ENCODE results near the gene KCMF1. TPM values are rescaled to one million over a fixed set of nuclear protein-coding genes. Genes with fewer than 3 reads are reported as not detected.
A peak's percentile ranks its signal among the peaks of the same experiment; 100 is the strongest.

The KCMF1 gene
- total and polyA plus RNA-seq, 4 donors: 10.5 to 45.4 (median 23.1) TPM

DNA sequence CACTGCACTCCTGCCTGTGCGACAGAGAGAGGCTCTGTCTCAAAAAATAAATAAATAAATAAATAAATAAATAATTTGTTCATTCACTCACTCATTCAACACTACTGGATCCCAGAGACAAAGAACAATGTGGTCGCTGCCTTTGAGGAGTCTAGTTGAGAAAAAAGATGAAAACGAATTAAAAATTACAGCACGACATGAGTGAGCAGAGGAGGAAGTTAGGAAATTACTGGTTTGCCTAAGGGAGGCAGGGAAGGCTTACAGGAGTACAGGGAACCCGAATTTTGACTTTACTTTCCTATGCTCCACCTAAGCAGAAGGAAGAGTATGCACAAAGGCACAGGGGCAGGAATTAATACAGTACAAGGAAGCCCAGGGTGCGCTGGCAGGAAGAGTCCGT is 4.2 kb upstream of the KCMF1 start:
- Histone ChIP-seq H3K27ac (ENCODE audit: low read depth in 1 of 2, low read length in 2 of 2) (no peak overlapping the region), H3K27me3 (ENCODE audit: control insufficient read depth in 4 of 4, insufficient read depth in 4 of 4, low read length in 3 of 4) (no peaks in the 10 kb centered on the region), H3K4me3 (ENCODE audit: low read depth in 1 of 3, low read length in 3 of 3) (no peak overlapping the region), H3K4me1 (ENCODE audit: control insufficient read depth in 4 of 4, insufficient read depth in 4 of 4, low read length in 3 of 4) (peaks cover 2 to 36% (median 28%) of the 10 kb centered on the region in 4 donors), H3K36me3 (ENCODE audit: control insufficient read depth in 4 of 4, insufficient read depth in 3 of 4, low read depth in 1 of 4, low read length in 3 of 4) (peaks cover 0 to 2% (median 0%) of the 10 kb centered on the region in 4 donors), H3K9ac (ENCODE audit: low read depth in 1 of 2, low read length in 2 of 2) (no peak overlapping the region), H3K9me3 (ENCODE audit: control insufficient read depth in 4 of 4, low read length in 3 of 4) (no peaks in the 10 kb centered on the region)
- DNase-seq (ENCODE audit: low spot score): no peak
- no peak for TF ChIP-seq FOXA2 (IDR thresholded peaks at IDR 0.05)
- TF ChIP-seq HNF4A (conservative IDR thresholded peaks at IDR 0.05): no peak
- TF ChIP-seq GABPA (IDR thresholded peaks at IDR 0.05 in 1 of 2, conservative IDR thresholded peaks at IDR 0.05 in 1 of 2): no peak
- no peak for TF ChIP-seq NR2F2 (IDR thresholded peaks at IDR 0.05)
- no peak for TF ChIP-seq HNF4G (IDR thresholded peaks at IDR 0.05)
- TF ChIP-seq FOXA1 (IDR thresholded peaks at IDR 0.05): no peak
- TF ChIP-seq, protein P1, sequence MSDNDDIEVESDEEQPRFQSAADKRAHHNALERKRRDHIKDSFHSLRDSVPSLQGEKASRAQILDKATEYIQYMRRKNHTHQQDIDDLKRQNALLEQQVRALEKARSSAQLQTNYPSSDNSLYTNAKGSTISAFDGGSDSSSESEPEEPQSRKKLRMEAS (IDR thresholded peaks at IDR 0.05): no peak
- TF ChIP-seq, protein P2, sequence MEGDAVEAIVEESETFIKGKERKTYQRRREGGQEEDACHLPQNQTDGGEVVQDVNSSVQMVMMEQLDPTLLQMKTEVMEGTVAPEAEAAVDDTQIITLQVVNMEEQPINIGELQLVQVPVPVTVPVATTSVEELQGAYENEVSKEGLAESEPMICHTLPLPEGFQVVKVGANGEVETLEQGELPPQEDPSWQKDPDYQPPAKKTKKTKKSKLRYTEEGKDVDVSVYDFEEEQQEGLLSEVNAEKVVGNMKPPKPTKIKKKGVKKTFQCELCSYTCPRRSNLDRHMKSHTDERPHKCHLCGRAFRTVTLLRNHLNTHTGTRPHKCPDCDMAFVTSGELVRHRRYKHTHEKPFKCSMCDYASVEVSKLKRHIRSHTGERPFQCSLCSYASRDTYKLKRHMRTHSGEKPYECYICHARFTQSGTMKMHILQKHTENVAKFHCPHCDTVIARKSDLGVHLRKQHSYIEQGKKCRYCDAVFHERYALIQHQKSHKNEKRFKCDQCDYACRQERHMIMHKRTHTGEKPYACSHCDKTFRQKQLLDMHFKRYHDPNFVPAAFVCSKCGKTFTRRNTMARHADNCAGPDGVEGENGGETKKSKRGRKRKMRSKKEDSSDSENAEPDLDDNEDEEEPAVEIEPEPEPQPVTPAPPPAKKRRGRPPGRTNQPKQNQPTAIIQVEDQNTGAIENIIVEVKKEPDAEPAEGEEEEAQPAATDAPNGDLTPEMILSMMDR (IDR thresholded peaks at IDR 0.05; ENCODE audit: low read depth, low read length, missing input control): no peak
- TF ChIP-seq SP1 (IDR thresholded peaks at IDR 0.05): no peak
- no peak for TF ChIP-seq TAF1 (conservative IDR thresholded peaks at IDR 0.05)
- no peak for TF ChIP-seq YY1 (IDR thresholded peaks at IDR 0.05)
- TF ChIP-seq EGR1 (IDR thresholded peaks at IDR 0.05; ENCODE audit: low read depth in 2 of 2): no peak
- no peak for TF ChIP-seq RXRA (IDR thresholded peaks at IDR 0.05)
- TF ChIP-seq, protein P3, sequence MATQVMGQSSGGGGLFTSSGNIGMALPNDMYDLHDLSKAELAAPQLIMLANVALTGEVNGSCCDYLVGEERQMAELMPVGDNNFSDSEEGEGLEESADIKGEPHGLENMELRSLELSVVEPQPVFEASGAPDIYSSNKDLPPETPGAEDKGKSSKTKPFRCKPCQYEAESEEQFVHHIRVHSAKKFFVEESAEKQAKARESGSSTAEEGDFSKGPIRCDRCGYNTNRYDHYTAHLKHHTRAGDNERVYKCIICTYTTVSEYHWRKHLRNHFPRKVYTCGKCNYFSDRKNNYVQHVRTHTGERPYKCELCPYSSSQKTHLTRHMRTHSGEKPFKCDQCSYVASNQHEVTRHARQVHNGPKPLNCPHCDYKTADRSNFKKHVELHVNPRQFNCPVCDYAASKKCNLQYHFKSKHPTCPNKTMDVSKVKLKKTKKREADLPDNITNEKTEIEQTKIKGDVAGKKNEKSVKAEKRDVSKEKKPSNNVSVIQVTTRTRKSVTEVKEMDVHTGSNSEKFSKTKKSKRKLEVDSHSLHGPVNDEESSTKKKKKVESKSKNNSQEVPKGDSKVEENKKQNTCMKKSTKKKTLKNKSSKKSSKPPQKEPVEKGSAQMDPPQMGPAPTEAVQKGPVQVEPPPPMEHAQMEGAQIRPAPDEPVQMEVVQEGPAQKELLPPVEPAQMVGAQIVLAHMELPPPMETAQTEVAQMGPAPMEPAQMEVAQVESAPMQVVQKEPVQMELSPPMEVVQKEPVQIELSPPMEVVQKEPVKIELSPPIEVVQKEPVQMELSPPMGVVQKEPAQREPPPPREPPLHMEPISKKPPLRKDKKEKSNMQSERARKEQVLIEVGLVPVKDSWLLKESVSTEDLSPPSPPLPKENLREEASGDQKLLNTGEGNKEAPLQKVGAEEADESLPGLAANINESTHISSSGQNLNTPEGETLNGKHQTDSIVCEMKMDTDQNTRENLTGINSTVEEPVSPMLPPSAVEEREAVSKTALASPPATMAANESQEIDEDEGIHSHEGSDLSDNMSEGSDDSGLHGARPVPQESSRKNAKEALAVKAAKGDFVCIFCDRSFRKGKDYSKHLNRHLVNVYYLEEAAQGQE (IDR thresholded peaks at IDR 0.05): no peak
- TF ChIP-seq, protein P4, sequence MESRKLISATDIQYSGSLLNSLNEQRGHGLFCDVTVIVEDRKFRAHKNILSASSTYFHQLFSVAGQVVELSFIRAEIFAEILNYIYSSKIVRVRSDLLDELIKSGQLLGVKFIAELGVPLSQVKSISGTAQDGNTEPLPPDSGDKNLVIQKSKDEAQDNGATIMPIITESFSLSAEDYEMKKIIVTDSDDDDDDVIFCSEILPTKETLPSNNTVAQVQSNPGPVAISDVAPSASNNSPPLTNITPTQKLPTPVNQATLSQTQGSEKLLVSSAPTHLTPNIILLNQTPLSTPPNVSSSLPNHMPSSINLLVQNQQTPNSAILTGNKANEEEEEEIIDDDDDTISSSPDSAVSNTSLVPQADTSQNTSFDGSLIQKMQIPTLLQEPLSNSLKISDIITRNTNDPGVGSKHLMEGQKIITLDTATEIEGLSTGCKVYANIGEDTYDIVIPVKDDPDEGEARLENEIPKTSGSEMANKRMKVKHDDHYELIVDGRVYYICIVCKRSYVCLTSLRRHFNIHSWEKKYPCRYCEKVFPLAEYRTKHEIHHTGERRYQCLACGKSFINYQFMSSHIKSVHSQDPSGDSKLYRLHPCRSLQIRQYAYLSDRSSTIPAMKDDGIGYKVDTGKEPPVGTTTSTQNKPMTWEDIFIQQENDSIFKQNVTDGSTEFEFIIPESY (IDR thresholded peaks at IDR 0.05): no peak
- WGBS: 92% methylated on average over 7 of the region's 7 CpGs

DNA sequence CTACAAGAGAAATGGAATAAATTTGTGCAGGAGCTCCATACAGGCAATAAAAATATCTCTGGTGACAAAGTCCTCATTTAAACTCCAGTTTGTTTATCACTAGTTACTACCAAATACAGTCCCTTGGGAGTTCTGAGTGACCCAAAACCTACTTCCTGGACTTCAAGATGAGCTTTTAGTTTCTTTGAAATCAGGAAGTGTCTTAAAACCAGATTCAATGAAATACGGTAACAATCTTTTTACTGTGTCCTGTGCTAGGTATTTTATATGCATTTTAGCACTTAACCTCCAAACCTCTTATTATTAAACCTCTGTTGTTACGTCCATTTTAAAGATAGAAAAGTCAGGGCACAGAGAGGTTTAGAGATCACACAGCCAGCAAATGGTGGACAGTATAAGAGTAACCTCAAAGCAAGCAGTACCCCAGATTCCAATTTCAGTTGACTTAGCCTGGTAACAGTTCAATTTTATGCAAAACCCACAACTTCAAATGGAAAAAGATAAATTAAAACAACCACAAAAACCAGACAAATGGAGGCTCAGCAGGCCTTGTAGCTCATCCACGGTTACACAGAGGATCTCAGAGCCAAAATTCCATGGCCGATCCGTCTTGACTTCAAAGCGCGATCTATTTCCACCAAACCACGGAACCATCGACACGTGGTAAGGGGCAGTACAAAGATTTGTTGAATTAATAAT is 1.3 kb upstream of the KCMF1 start:
- peaks cover 3 to 29% (median 24%) of the 10 kb centered on the region in 4 donors for H3K4me1 ChIP-seq (ENCODE audit: control insufficient read depth in 4 of 4, insufficient read depth in 4 of 4, low read length in 3 of 4)
- no peak for DNase-seq (ENCODE audit: low spot score)

More for the DNA sequence above, 1.3 kb upstream of the KCMF1 start:
- TF ChIP-seq, protein P1 (IDR thresholded peaks at IDR 0.05): peak; percentile 9
- no peak for TF ChIP-seq FOXA1 (IDR thresholded peaks at IDR 0.05)
- TF ChIP-seq HNF4G (IDR thresholded peaks at IDR 0.05): no peak
- TF ChIP-seq YY1 (IDR thresholded peaks at IDR 0.05): peak; percentile 74
- Histone ChIP-seq H3K9ac (ENCODE audit: low read depth in 1 of 2, low read length in 2 of 2) (peak overlapping the region; percentile 84 to 95), H3K27ac (ENCODE audit: low read depth in 1 of 2, low read length in 2 of 2) (peak overlapping the region; percentile 90 to 95), H3K27me3 (ENCODE audit: control insufficient read depth in 4 of 4, insufficient read depth in 4 of 4, low read length in 3 of 4) (no peaks in the 10 kb centered on the region), H3K36me3 (ENCODE audit: control insufficient read depth in 4 of 4, insufficient read depth in 3 of 4, low read depth in 1 of 4, low read length in 3 of 4) (peaks cover 0 to 2% (median 0%) of the 10 kb centered on the region in 4 donors), H3K9me3 (ENCODE audit: control insufficient read depth in 4 of 4, low read length in 3 of 4) (no peaks in the 10 kb centered on the region), H3K4me3 (ENCODE audit: low read depth in 1 of 3, low read length in 3 of 3) (peak overlapping the region; percentile 58 to 95 (median 81))
- WGBS: 6% methylated on average over 10 of the region's 10 CpGs
